Colonic mucosa (tissue), 4 donors: ENCODE measurements around the gene ARHGEF12. TPM values are rescaled to one million over a fixed set of nuclear protein-coding genes. Genes with fewer than 3 reads are reported as not detected.

Source experiments
- DNase-seq: peaks from one replicate; pipeline ENCODE4 v3.0.0-alpha.2; 2020
- H3K27ac ChIP-seq: fragments of 200-600 bp; one replicate; pipeline ENCODE4 v1.8.0; 2021
- H3K27me3 ChIP-seq: fragments of 200-600 bp; one replicate; pipeline ENCODE4 v1.8.0; 2021
- H3K36me3 ChIP-seq: fragments of 200-600 bp; one replicate; pipeline ENCODE4 v1.8.0; 2021
- H3K4me1 ChIP-seq: fragments of 200-600 bp; one replicate; pipeline ENCODE4 v1.8.0; 2021; ENCODE audit warnings: mild to moderate bottlenecking
- H3K4me3 ChIP-seq: fragments of 200-600 bp; one replicate; pipeline ENCODE4 v1.8.0; 2021
- H3K9ac ChIP-seq, 2 donors: one replicate each; pipeline ENCODE4 v1.7.0; 2013; ENCODE audit warnings: control low read depth in 2 of 2, low read depth in 2 of 2, low read length in 2 of 2
- H3K9me3 ChIP-seq: fragments of 200-600 bp; one replicate; pipeline ENCODE4 v1.8.0; 2021
- intact Hi-C: fragments of 100-400 bp; cut with DNase I; formaldehyde crosslinking; loops from one replicate; pipeline ENCODE4 v1.14.1; 2022
- total RNA-seq, 2 donors: library from RNA; stranded (reverse); fragmentation: NEBNext Ultra II Directional in 1 of 2; extraction: Animal tissue kit (Norgen Biotek cat#: 25700) in 1 of 2; gene quantifications; one replicate each; pipeline ENCODE4 v1.2.1, GENCODE V29; 2021
- TF ChIP-seq, protein P1 (sequence below): fragments of 200-600 bp; IDR thresholded peaks from one replicate; pipeline ENCODE4 v1.8.0; 2022; ENCODE audit warnings: antibody characterized with exemption, mild to moderate bottlenecking
- donor health status: healthy.
- donor health status: DM: no; HTN: no; CAD: no.
- donor health status: DM: no; HTN: no; CAD: no.

The ARHGEF12 gene
- total RNA-seq, 2 donors from 2014 or later: 66.7 to 103 TPM

DNA sequence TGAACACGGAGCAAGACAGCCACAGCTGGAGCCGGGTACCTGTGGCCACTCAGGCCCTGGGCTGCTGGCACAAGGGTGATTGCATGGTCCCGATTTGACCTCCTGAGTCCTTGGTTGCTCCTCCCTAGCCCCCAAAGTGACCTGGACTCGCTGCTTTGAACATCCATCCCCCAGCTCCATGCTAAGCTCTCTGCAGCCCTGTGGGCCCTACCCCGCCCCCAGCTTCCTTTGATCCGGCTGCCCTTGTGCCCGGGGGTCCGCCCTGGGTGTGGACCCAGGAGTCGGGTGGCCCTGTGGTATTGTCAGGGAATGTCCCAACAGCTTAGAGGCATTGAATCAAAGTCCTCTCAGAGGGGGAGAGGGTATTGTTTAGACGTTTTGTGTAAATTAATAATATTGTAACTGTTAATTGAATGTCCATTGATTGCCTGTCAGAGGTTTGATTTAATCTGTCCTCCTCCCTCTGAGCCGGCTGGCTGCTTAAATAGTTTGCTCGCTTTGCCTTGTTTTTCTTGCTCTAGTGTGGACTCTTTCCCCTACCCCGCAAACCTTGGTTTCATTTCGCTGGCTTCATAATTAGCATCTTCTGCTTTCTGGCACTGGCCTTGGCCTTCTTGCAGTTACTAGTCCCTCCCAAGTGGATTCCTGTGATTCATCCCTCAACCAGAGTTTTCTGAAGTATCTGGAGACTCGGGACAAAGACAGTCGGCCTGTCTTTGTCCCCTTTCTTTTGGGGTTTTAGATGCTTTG is 196.0 kb downstream of the ARHGEF12 start:
- Histone ChIP-seq H3K27ac (no peak overlapping the region), H3K36me3 (no peaks in the 10 kb centered on the region), H3K4me1 (no peaks in the 10 kb centered on the region), H3K4me3 (no peak overlapping the region), H3K27me3 (peaks cover 26% of the 10 kb centered on the region), H3K9ac (no peak overlapping the region), H3K9me3 (no peaks in the 10 kb centered on the region)
- intact Hi-C loops: no loop called here
- DNase-seq: no peak
- TF ChIP-seq, protein P1, sequence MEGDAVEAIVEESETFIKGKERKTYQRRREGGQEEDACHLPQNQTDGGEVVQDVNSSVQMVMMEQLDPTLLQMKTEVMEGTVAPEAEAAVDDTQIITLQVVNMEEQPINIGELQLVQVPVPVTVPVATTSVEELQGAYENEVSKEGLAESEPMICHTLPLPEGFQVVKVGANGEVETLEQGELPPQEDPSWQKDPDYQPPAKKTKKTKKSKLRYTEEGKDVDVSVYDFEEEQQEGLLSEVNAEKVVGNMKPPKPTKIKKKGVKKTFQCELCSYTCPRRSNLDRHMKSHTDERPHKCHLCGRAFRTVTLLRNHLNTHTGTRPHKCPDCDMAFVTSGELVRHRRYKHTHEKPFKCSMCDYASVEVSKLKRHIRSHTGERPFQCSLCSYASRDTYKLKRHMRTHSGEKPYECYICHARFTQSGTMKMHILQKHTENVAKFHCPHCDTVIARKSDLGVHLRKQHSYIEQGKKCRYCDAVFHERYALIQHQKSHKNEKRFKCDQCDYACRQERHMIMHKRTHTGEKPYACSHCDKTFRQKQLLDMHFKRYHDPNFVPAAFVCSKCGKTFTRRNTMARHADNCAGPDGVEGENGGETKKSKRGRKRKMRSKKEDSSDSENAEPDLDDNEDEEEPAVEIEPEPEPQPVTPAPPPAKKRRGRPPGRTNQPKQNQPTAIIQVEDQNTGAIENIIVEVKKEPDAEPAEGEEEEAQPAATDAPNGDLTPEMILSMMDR: no peak

- TF ChIP-seq, protein P1: no peak
- Histone ChIP-seq H3K27me3 (peaks cover 21% of the 10 kb centered on the region), H3K4me3 (no peak overlapping the region), H3K27ac (no peak overlapping the region), H3K36me3 (no peaks in the 10 kb centered on the region), H3K9me3 (no peaks in the 10 kb centered on the region), H3K4me1 (no peaks in the 10 kb centered on the region), H3K9ac (no peak overlapping the region)
- intact Hi-C loops: no loop called here
- DNase-seq: no peak
Measured at GRCh38 chr11:120532832-120533196, 196.6 kb downstream of the ARHGEF12 start.

- no peaks in the 10 kb centered on the region for H3K4me1 ChIP-seq
- H3K36me3 ChIP-seq: no peaks in the 10 kb centered on the region
- no peak overlapping the region for H3K9ac ChIP-seq
- TF ChIP-seq, protein P1: no peak
- DNase-seq: no peak
- no peak overlapping the region for H3K27ac ChIP-seq
- H3K4me3 ChIP-seq: no peak overlapping the region
- intact Hi-C loops: no loop called here
- H3K27me3 ChIP-seq: peaks cover 8% of the 10 kb centered on the region
- no peaks in the 10 kb centered on the region for H3K9me3 ChIP-seq
Measured at GRCh38 chr11:120536091-120536796, 200.0 kb downstream of the ARHGEF12 start.

- H3K27me3 ChIP-seq: peaks cover 8% of the 10 kb centered on the region
- TF ChIP-seq, protein P1: no peak
- no peak for DNase-seq
Measured at GRCh38 chr11:120536797-120537169, 200.6 kb downstream of the ARHGEF12 start.

GRCh38 chr11:120537996-120538395 is 201.8 kb downstream of the ARHGEF12 start:
- TF ChIP-seq, protein P1: no peak
- Histone ChIP-seq H3K36me3 (no peaks in the 10 kb centered on the region), H3K27ac (no peak overlapping the region), H3K4me1 (no peaks in the 10 kb centered on the region), H3K9me3 (no peaks in the 10 kb centered on the region), H3K27me3 (no peaks in the 10 kb centered on the region), H3K4me3 (no peak overlapping the region), H3K9ac (no peak overlapping the region)
- intact Hi-C loops: no loop called here
- no peak for DNase-seq

More at GRCh38 chr11:120536797-120537169, 200.6 kb downstream of the ARHGEF12 start:
- Histone ChIP-seq H3K4me1 (no peaks in the 10 kb centered on the region), H3K36me3 (no peaks in the 10 kb centered on the region), H3K9ac (no peak overlapping the region), H3K27ac (no peak overlapping the region), H3K4me3 (no peak overlapping the region), H3K9me3 (no peaks in the 10 kb centered on the region)
- intact Hi-C loops: no loop called here
